HG03103 (cell line): ENCODE data around the gene IGFLR1.
A peak's percentile ranks its signal among the peaks of the same experiment; 100 is the strongest.

Experiments
- ATAC-seq: cut with Tn5 transposase; IDR thresholded peaks from one replicate; pipeline ENCODE4 v1.9.1; 2021; ENCODE audit warnings: low read depth; ENCODE audit not compliant: unreplicated experiment

IGFLR1 gene

GRCh38 chr19:35756377-35757230 lies 14.4 kb upstream of the IGFLR1 start, which contains the start of gene HSPB6:
Gene HSPB6, minus strand, starts transcription at chr19:35757029. Its CDS starts 21 bp downstream, at chr19:35757008.
- ATAC-seq: no peak

GRCh38 chr19:35755550-35756376 lies 13.5 kb upstream of the IGFLR1 start:
- ATAC-seq: no peak

GRCh38 chr19:35755131-35755549 lies 12.9 kb upstream of the IGFLR1 start:
- ATAC-seq: no peak

GRCh38 chr19:35754370-35755130 lies 12.3 kb upstream of the IGFLR1 start:
- ATAC-seq: no peak

- ATAC-seq: no peak
Measured at GRCh38 chr19:35753634-35754369, 11.6 kb upstream of the IGFLR1 start.

DNA sequence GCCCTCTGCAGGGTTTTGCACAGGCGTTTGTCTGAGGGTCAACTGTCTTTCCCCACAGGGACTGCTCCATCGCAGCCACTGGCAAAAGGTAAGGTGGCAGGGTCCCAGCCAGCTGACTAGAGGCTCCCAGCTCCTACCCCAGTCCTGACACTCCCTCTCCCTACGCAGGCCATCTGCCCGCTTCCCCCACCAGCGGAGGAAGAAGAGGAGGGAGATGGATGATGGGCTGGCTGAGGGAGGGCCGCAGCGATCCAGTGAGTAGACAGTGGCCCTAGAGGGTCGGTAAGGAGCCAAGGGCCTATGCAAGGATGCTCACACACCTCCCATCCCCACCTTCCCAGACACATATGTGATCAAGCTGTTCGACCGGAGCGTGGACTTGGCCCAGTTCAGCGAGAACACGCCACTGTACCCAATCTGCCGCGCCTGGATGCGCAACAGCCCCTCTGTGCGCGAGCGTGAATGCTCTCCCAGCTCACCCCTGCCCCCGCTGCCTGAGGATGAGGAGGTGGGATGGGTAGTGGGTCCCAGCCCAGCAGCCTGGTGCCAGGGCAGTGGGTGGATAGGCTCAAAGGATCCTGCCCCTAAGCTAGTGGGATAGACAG lies 10.6 kb upstream of the IGFLR1 start:
- ATAC-seq: no peak

DNA sequence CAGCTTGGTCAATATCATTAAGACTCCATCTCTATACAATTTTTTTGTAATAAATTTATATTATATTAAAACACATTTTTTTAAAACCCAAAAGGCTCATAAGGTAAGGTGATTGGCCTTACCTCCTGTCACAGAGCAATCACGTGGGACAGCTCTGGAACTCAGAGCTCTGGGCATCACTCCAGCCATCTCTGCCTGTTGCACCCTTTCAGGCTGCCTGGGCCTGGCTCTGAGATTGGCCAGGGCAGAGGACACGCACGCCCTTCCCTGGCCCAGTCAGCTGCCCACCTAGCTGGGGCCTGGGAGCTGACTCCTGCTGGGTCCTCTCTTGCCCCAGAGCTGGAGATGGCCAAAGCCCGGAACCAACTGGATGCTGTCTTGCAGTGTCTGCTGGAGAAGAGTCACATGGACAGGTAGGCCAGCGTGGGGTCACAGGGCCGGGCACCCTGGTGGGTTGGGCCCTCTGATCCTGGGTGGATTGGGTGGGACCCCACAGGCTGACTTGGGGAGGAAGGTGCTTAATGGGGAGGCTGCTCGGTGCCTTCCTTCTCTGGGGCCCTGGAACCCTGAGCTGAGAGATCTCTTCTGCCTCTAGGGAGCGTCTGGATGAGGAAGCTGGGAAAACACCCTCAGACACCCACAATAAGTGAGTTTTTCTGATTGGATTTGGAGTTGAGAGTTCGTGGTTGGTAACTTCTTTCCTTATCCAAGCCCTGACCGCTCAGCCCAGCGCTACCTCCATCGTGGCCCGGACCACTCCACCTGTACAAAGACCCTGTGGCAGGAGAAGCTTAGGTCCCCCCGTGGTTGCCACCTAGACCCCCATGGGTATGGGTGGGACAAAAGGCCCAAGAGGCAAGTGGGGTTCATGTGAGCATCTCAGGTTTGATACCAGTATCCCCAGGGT lies 9.8 kb upstream of the IGFLR1 start:
- ATAC-seq: no peak

- no peak for ATAC-seq
Measured at GRCh38 chr19:35750167-35750566, 7.9 kb upstream of the IGFLR1 start.

GRCh38 chr19:35748106-35749020 lies 6.1 kb upstream of the IGFLR1 start, which contains the start of gene LIN37:
Gene LIN37, plus strand, starts transcription at chr19:35748576. Its CDS starts 149 bp downstream, at chr19:35748725.
- ATAC-seq: peak; percentile 68

- ATAC-seq: no peak
Measured at GRCh38 chr19:35746531-35746930, 4.3 kb upstream of the IGFLR1 start.

- no peak for ATAC-seq
Measured at GRCh38 chr19:35746087-35746462, 3.8 kb upstream of the IGFLR1 start.

- peak; percentile 34 for ATAC-seq
Measured at GRCh38 chr19:35745328-35746086, 3.3 kb upstream of the IGFLR1 start, which contains the start of the genes PSENEN and U2AF1L4. Gene PSENEN, plus strand, starts transcription at chr19:35745651. Its CDS starts 280 bp downstream, at chr19:35745931. Gene U2AF1L4, minus strand, starts transcription at chr19:35745418. Its CDS starts 27 bp downstream, at chr19:35745391.

GRCh38 chr19:35744430-35745327 lies 2.4 kb upstream of the IGFLR1 start:
- ATAC-seq: no peak

GRCh38 chr19:35743640-35744429 lies 1.6 kb upstream of the IGFLR1 start:
- ATAC-seq: no peak

DNA sequence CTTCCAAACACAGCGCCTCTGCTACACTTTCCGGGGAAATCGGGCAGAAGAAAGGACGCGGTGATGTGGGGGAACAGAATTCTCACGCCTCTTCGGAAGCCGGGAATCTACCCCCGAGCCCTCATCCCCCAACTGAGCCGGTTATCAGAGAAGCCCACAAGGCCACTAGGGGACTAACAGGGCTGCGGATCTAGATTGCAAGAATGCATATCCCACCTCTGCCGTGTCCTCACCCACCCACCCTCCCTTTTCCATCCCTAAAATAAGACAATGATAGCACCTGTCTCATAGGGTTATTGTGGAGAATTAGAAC lies 1.1 kb downstream of the IGFLR1 start:
- no peak for ATAC-seq
